SU-DHL-6 (cell line): ENCODE measurements around the gene ADAMTS17.

Source experiments
- H2AFZ ChIP-seq: fragments of 200-600 bp; sonication (generic); 2 replicates; pipeline ENCODE4 v1.6.1; 2014; ENCODE audit warnings: low read depth, mild to moderate bottlenecking, moderate library complexity, mixed read lengths, antibody characterized with exemption, low read length; ENCODE audit not compliant: severe bottlenecking
- H3F3A ChIP-seq: fragments of 200-600 bp; shearing (Covaris generic); 2 replicates; pipeline ENCODE4 v1.6.0; 2016; ENCODE audit warnings: antibody characterized with exemption, mild to moderate bottlenecking; ENCODE audit not compliant: insufficient read depth
- H3K27ac ChIP-seq: fragments of 200-600 bp; sonication (generic); 2 replicates; pipeline ENCODE4 v1.5.1; 2016; ENCODE audit warnings: low read depth, mild to moderate bottlenecking, low read length, moderate library complexity, mixed read lengths
- H3K27me3 ChIP-seq: fragments of 200-600 bp; sonication (generic), shearing (Covaris generic); 2 replicates; pipeline ENCODE4 v1.6.0; 2014; ENCODE audit warnings: mild to moderate bottlenecking, low read length
- H3K36me3 ChIP-seq: fragments of 200-600 bp; sonication (generic); 2 replicates; pipeline ENCODE4 v1.6.1; 2014; ENCODE audit warnings: mild to moderate bottlenecking, low read length, mixed read lengths
- H3K4me2 ChIP-seq: fragments of 300-600, 200-600 bp; shearing (Covaris generic), sonication (generic); 2 replicates; pipeline ENCODE4 v1.6.0; 2014; ENCODE audit warnings: low read length, low read depth, mild to moderate bottlenecking; ENCODE audit not compliant: poor library complexity, severe bottlenecking
- H3K4me3 ChIP-seq: fragments of 200-600 bp; sonication (generic); 2 replicates; pipeline ENCODE4 v1.5.1; 2014; ENCODE audit warnings: antibody characterized with exemption, low read length, mild to moderate bottlenecking, mixed read lengths; ENCODE audit not compliant: insufficient read depth, poor library complexity, severe bottlenecking
- H3K79me2 ChIP-seq: fragments of 200-600 bp; sonication (generic); 2 replicates; pipeline ENCODE4 v1.6.1; 2014; ENCODE audit warnings: mild to moderate bottlenecking, low read length, moderate library complexity; ENCODE audit not compliant: insufficient read depth
- H3K9ac ChIP-seq: fragments of 200-600 bp; sonication (generic); 2 replicates; pipeline ENCODE4 v1.7.0; 2014; ENCODE audit warnings: mild to moderate bottlenecking, low read length
- H3K9me2 ChIP-seq: fragments of 200-600 bp; sonication (generic); replicated peaks from 2 replicates; pipeline ENCODE4 v1.6.1; 2014; ENCODE audit warnings: low read length; ENCODE audit not compliant: insufficient read depth
- H3K9me3 ChIP-seq: fragments of 200-600 bp; sonication (generic); 2 replicates; pipeline ENCODE4 v1.6.1; 2014; ENCODE audit warnings: low read length, mixed read lengths; ENCODE audit not compliant: insufficient read depth
- H4K20me1 ChIP-seq: fragments of 200-600 bp; sonication (generic); 2 replicates; pipeline ENCODE4 v1.6.1; 2014; ENCODE audit warnings: low read depth, mild to moderate bottlenecking, antibody characterized with exemption, low read length, moderate library complexity, mixed read lengths
- EZH2phosphoT487 ChIP-seq: fragments of 200-600 bp; sonication (generic), shearing (Covaris generic); conservative IDR thresholded peaks from 2 replicates; pipeline ENCODE4 v1.6.1; 2018; ENCODE audit warnings: mild to moderate bottlenecking, antibody characterized with exemption, low read length, moderate library complexity, mixed read lengths
- TF ChIP-seq, protein P1 (sequence below): fragments of 200-600 bp; sonication (generic); IDR thresholded peaks from one replicate; pipeline ENCODE4 v1.5.1; 2017; ENCODE audit warnings: antibody characterized with exemption, mild to moderate bottlenecking, low read length, moderate library complexity; ENCODE audit not compliant: insufficient read depth, poor library complexity, severe bottlenecking

The ADAMTS17 gene

DNA sequence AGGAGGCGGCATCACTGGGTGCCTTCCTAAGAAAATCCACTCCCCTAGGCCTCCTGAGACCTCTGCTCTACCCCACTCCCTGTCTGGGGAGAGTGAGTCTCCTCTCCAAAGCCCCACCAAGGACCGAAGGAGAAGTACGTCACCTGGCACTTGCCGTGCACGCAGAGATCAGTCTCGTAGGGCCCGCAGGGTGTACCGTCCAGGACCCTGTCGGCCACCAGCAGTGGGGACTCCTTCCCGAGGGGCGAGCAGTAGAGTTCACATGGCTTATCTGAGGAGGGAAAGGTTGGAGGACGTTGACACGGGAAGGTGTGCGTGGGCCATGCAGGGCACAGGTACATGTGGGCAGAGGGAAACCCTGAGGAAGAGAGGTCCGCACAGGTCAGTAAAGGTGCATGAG, 232.9 kb downstream of the ADAMTS17 start:
- Histone ChIP-seq H3K9me3 (no peaks in the 10 kb centered on the region), H2AFZ (no peak overlapping the region), H3K79me2 (no peaks in the 10 kb centered on the region), H3K9me2 (no peaks in the 10 kb centered on the region), H3K4me2 (no peak overlapping the region), H3K27ac (no peak overlapping the region), H4K20me1 (no peaks in the 10 kb centered on the region), H3K27me3 (no peaks in the 10 kb centered on the region), H3F3A (no peaks in the 10 kb centered on the region), H3K9ac (no peak overlapping the region), H3K36me3 (no peaks in the 10 kb centered on the region), H3K4me3 (no peak overlapping the region)
- TF ChIP-seq, protein P1, sequence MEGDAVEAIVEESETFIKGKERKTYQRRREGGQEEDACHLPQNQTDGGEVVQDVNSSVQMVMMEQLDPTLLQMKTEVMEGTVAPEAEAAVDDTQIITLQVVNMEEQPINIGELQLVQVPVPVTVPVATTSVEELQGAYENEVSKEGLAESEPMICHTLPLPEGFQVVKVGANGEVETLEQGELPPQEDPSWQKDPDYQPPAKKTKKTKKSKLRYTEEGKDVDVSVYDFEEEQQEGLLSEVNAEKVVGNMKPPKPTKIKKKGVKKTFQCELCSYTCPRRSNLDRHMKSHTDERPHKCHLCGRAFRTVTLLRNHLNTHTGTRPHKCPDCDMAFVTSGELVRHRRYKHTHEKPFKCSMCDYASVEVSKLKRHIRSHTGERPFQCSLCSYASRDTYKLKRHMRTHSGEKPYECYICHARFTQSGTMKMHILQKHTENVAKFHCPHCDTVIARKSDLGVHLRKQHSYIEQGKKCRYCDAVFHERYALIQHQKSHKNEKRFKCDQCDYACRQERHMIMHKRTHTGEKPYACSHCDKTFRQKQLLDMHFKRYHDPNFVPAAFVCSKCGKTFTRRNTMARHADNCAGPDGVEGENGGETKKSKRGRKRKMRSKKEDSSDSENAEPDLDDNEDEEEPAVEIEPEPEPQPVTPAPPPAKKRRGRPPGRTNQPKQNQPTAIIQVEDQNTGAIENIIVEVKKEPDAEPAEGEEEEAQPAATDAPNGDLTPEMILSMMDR, result no peak
- no peak for TF ChIP-seq EZH2phosphoT487

DNA sequence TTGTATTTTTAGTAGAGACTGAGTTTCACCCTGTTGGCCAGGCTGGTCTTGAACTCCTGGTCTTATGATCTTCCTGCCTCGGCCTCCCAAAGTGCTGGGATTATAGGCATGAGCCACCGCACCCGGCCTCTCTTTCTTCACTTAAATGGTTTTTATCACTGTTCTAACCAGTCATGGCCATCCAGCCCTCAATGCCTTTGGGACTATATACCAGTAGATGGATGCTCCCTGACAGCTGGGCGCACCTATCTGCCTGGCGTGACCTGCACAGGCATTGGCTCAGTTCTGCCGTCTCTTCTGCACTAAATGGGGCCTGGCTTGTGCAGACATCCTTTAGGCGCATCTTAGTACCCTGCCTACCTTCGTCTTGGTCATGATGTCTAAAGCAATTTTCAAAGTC, 233.4 kb downstream of the ADAMTS17 start:
- no peak overlapping the region for H2AFZ ChIP-seq
- no peaks in the 10 kb centered on the region for H4K20me1 ChIP-seq
- H3K79me2 ChIP-seq, result no peaks in the 10 kb centered on the region
- H3K9ac ChIP-seq, result no peak overlapping the region
- H3K4me2 ChIP-seq, result no peak overlapping the region
- no peaks in the 10 kb centered on the region for H3F3A ChIP-seq
- TF ChIP-seq EZH2phosphoT487, result no peak
- TF ChIP-seq, protein P1, result no peak
- no peak overlapping the region for H3K4me3 ChIP-seq
- H3K36me3 ChIP-seq, result no peaks in the 10 kb centered on the region
- no peaks in the 10 kb centered on the region for H3K27me3 ChIP-seq
- no peak overlapping the region for H3K27ac ChIP-seq
- H3K9me2 ChIP-seq, result no peaks in the 10 kb centered on the region
- H3K9me3 ChIP-seq, result no peaks in the 10 kb centered on the region

DNA sequence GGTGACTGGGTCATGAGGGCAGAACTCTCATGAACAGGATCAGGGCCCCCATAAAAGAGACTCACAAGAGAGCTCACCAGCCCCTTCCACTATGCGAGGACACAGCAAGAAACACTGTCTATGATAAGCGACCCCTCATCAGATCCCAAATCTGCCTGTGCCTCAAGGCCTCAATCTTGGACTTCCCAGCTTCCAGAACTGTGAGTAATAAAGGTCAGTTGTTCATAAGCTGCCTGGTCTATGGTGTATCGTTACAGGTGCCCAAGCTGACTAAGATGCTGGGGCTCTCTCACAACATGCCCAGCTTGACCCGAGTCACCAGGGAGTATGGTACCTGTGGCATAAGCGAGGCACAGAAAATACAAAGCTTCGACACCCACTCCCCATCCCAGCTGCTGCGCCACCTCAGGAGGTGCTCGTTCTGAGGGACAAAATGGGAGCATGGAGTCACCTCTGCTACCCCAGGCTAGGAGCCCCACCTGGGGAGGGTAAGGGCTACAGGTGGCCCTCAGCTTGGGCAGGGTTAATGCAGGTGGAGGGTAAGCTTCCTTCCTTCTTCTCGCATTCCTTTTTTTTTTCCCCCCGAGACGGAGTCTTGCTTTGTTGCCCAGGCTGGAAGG, 234.1 kb downstream of the ADAMTS17 start:
- no peak overlapping the region for H3K4me3 ChIP-seq
- no peak overlapping the region for H3K27ac ChIP-seq
- no peak overlapping the region for H2AFZ ChIP-seq
- H3K36me3 ChIP-seq, result no peaks in the 10 kb centered on the region
- H3K4me2 ChIP-seq, result no peak overlapping the region
- H3K9me3 ChIP-seq, result no peaks in the 10 kb centered on the region
- no peaks in the 10 kb centered on the region for H3K79me2 ChIP-seq
- no peaks in the 10 kb centered on the region for H4K20me1 ChIP-seq
- TF ChIP-seq, protein P1, result no peak
- no peak for TF ChIP-seq EZH2phosphoT487
- H3K9ac ChIP-seq, result no peak overlapping the region
- H3K9me2 ChIP-seq, result no peaks in the 10 kb centered on the region
- no peaks in the 10 kb centered on the region for H3F3A ChIP-seq
- no peaks in the 10 kb centered on the region for H3K27me3 ChIP-seq
